ENCODE data around the gene SLC22A31.

The SLC22A31 gene

GRCh38 chr16:89150090-89150835 lies 50.1 kb downstream of the SLC22A31 start:
- TF ChIP-seq EZH2 (optimal IDR thresholded peaks at IDR 0.05; ENCODE audit: low read depth, low read length) = no peak
- H2AFZ ChIP-seq (ENCODE audit: low read length) = no peak overlapping the region
- no peaks in the 10 kb centered on the region for H4K20me1 ChIP-seq (ENCODE audit: insufficient read depth, low read length)
- no peaks in the 10 kb centered on the region for H3F3A ChIP-seq (ENCODE audit: insufficient read depth, low read length)
- H3K9me3 ChIP-seq (replicated peaks; ENCODE audit: insufficient read depth, low read length) = no peaks in the 10 kb centered on the region
- H3K79me2 ChIP-seq (ENCODE audit: low read length) = no peaks in the 10 kb centered on the region
- no peak overlapping the region for H3K4me3 ChIP-seq (ENCODE audit: low read length)
- H3K27me3 ChIP-seq (replicated peaks; ENCODE audit: insufficient read depth, low read length) = no peaks in the 10 kb centered on the region
- DNase-seq = no peak
- no peaks in the 10 kb centered on the region for H3K36me3 ChIP-seq (replicated peaks; ENCODE audit: insufficient read depth, low read length)
- no peak overlapping the region for H3K9ac ChIP-seq (ENCODE audit: low read length)
- H3K9me2 ChIP-seq (replicated peaks; ENCODE audit: insufficient read depth, low read length) = no peaks in the 10 kb centered on the region
- no peak overlapping the region for H3K4me2 ChIP-seq (ENCODE audit: low read depth, low read length)
- no peak overlapping the region for H3K27ac ChIP-seq (ENCODE audit: low read length)
- H3K4me1 ChIP-seq (ENCODE audit: low read length) = no peaks in the 10 kb centered on the region

DNA sequence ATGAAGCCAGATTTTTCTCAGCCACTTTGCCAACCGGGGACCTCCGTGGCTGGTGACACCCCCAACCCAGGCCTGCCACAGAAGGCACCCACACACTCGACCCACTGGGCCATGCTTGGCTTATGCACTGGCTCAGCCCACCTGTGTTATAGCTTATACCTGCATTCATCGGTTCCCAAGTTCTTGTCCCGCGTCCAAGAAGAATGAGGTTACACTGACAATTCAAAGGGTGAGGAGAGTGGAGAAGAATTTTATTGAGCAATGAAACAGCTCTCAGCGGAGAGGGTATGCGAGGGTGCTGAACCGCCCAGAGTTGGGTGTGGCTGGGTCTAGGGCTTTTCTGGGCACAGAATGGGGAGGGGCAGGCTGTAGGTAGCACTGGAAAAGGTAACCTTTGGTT lies 51.0 kb downstream of the SLC22A31 start:
- Histone ChIP-seq H3K4me1 (ENCODE audit: low read length) (no peaks in the 10 kb centered on the region), H3K4me2 (ENCODE audit: low read depth, low read length) (no peak overlapping the region), H3K4me3 (ENCODE audit: low read length) (no peak overlapping the region), H3K27ac (ENCODE audit: low read length) (no peak overlapping the region), H3F3A (ENCODE audit: insufficient read depth, low read length) (no peaks in the 10 kb centered on the region), H3K9ac (ENCODE audit: low read length) (no peak overlapping the region), H3K79me2 (ENCODE audit: low read length) (no peaks in the 10 kb centered on the region), H2AFZ (ENCODE audit: low read length) (no peak overlapping the region), H4K20me1 (ENCODE audit: insufficient read depth, low read length) (no peaks in the 10 kb centered on the region), H3K9me2 (replicated peaks; ENCODE audit: insufficient read depth, low read length) (no peaks in the 10 kb centered on the region), H3K27me3 (replicated peaks; ENCODE audit: insufficient read depth, low read length) (no peaks in the 10 kb centered on the region), H3K36me3 (replicated peaks; ENCODE audit: insufficient read depth, low read length) (no peaks in the 10 kb centered on the region), H3K9me3 (replicated peaks; ENCODE audit: insufficient read depth, low read length) (no peaks in the 10 kb centered on the region)
- DNase-seq = no peak
- TF ChIP-seq CTCF (IDR thresholded peaks at IDR 0.05; ENCODE audit: low read length) (no peak), EZH2 (optimal IDR thresholded peaks at IDR 0.05; ENCODE audit: low read depth, low read length) (no peak), EZH2phosphoT487 (IDR thresholded peaks at IDR 0.05; ENCODE audit: low read length) (no peak)

DNA sequence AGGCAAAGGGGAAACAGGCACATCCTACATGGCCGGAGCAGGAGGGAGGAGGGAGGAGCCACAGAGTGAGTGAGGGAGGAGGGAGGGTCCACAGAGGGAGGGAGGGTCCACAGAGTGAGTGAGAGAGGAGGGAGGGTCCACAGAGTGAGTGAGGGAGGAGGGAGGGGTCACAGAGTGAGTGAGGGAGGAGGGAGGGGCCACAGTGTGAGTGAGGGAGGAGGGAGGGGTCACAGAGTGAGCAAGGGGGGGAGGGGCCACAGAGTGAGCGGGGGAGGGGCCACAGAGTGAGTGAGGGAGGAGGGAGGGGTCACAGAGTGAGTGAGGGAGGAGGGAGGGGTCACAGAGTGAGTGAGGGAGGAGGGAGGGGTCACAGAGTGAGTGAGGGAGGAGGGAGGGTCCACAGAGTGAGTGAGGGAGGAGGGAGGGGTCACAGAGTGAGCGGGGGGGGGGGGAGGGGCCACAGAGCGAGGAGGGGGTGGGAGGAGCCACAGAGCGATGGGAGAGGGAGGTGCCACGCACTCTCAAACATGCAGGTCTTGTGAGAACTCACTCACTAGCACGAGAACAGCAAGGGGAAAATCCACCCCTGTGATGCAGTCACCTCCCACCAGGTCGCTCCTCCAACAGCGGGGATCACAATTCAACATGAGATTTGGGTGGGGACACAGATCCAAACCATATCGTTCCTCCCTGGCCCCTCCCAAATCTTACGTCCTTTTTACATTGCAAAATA lies 53.1 kb downstream of the SLC22A31 start:
- H3K9me3 ChIP-seq (replicated peaks; ENCODE audit: insufficient read depth, low read length) = no peaks in the 10 kb centered on the region
- H3K36me3 ChIP-seq (replicated peaks; ENCODE audit: insufficient read depth, low read length) = no peaks in the 10 kb centered on the region
- no peaks in the 10 kb centered on the region for H3F3A ChIP-seq (ENCODE audit: insufficient read depth, low read length)

More for the DNA sequence above, 53.1 kb downstream of the SLC22A31 start:
- no peak overlapping the region for H2AFZ ChIP-seq (ENCODE audit: low read length)
- H3K27ac ChIP-seq (ENCODE audit: low read length) = no peak overlapping the region
- H3K27me3 ChIP-seq (replicated peaks; ENCODE audit: insufficient read depth, low read length) = no peaks in the 10 kb centered on the region
- no peaks in the 10 kb centered on the region for H3K9me2 ChIP-seq (replicated peaks; ENCODE audit: insufficient read depth, low read length)
- no peak for TF ChIP-seq EZH2 (optimal IDR thresholded peaks at IDR 0.05; ENCODE audit: low read depth, low read length)
- no peak for TF ChIP-seq CTCF (IDR thresholded peaks at IDR 0.05; ENCODE audit: low read length)
- no peak for TF ChIP-seq EZH2phosphoT487 (IDR thresholded peaks at IDR 0.05; ENCODE audit: low read length)
- no peaks in the 10 kb centered on the region for H4K20me1 ChIP-seq (ENCODE audit: insufficient read depth, low read length)
- no peaks in the 10 kb centered on the region for H3K79me2 ChIP-seq (ENCODE audit: low read length)
- no peak overlapping the region for H3K9ac ChIP-seq (ENCODE audit: low read length)
- no peak overlapping the region for H3K4me2 ChIP-seq (ENCODE audit: low read depth, low read length)
- no peaks in the 10 kb centered on the region for H3K4me1 ChIP-seq (ENCODE audit: low read length)
- H3K4me3 ChIP-seq (ENCODE audit: low read length) = no peak overlapping the region
- no peak for DNase-seq

All from MM.1S (cell line).